Heart left ventricle (tissue), 16 donors: ENCODE results near the gene CACNG6. TPM values are rescaled to one million over a fixed set of nuclear protein-coding genes. Genes with fewer than 3 reads are reported as not detected.

Source experiments
- ATAC-seq, 4 donors: fragments of 200-7000 bp; cut with Tn5 transposase; one replicate each; pipeline ENCODE4 v1.9.1; 2020 to 2022; ENCODE audit warnings: moderate library complexity in 4 of 4, mild to moderate bottlenecking in 3 of 4, moderate number of reproducible peaks in 1 of 4
- DNase-seq, 5 donors: peaks; one replicate each; pipeline ENCODE4 v3.0.0-alpha.2; 2020
- H3K27ac ChIP-seq, 12 donors: fragments of 200-600 bp; sonication (generic) in 4 of 12; one replicate each; pipeline versions ENCODE4 v1.5.0 to v1.8.0; 2016 to 2022; ENCODE audit warnings: mild to moderate bottlenecking in 2 of 12
- H3K27me3 ChIP-seq, 9 donors: fragments of 200-600 bp; sonication (generic) in 2 of 9; one replicate each; pipeline versions ENCODE4 v1.5.1 to v1.8.0; 2016 to 2022; ENCODE audit warnings: mild to moderate bottlenecking in 3 of 9
- H3K36me3 ChIP-seq, 9 donors: fragments of 200-600 bp; sonication (generic) in 2 of 9; one replicate each; pipeline versions ENCODE4 v1.5.0 to v1.8.0; 2018 to 2022; ENCODE audit warnings: mild to moderate bottlenecking in 2 of 9
- H3K4me1 ChIP-seq, 12 donors: fragments of 200-600 bp; sonication (generic) in 4 of 12; one replicate each; pipeline versions ENCODE4 v1.5.0 to v1.8.0; 2016 to 2022; ENCODE audit warnings: mild to moderate bottlenecking in 3 of 12
- H3K4me3 ChIP-seq, 12 donors: fragments of 200-600 bp; sonication (generic) in 4 of 12; one replicate each; pipeline versions ENCODE4 v1.5.0 to v1.8.0; 2017 to 2022; ENCODE audit warnings: mild to moderate bottlenecking in 9 of 12, moderate library complexity in 4 of 12
- H3K9me3 ChIP-seq, 12 donors: fragments of 200-600 bp; sonication (generic) in 4 of 12; one replicate each; pipeline versions ENCODE4 v1.5.0 to v1.8.0; 2016 to 2022; ENCODE audit warnings: mild to moderate bottlenecking in 1 of 12
- CTCF ChIP-seq, 12 donors: fragments of 200-600 bp; sonication (generic) in 4 of 12; IDR thresholded peaks; one replicate each; pipeline versions ENCODE4 v1.5.0 to v1.8.0; 2018 to 2022; ENCODE audit warnings: antibody characterized with exemption in 12 of 12, mild to moderate bottlenecking in 5 of 12
- POLR2A ChIP-seq, 2 donors: fragments of 450-650 bp; IDR thresholded peaks; one replicate each; pipeline ENCODE4 v1.6.1; 2017; ENCODE audit warnings: antibody characterized with exemption in 2 of 2, mild to moderate bottlenecking in 2 of 2, moderate library complexity in 2 of 2
- WGBS, 4 donors: extraction: QIAGEN DNeasy Blood & Tissue Kit in 2 of 4; methylation state at CpG; one replicate each; pipeline versions ENCODE4 v1.1.5 to v1.1.7; 2013 to 2018; 5-methylcytosine and 5-hydroxymethylcytosine counted together
- intact Hi-C, 10 donors: fragments of 100-400 bp; cut with DNase I; formaldehyde crosslinking; loops; one replicate each; pipeline versions ENCODE4 v1.11.1 to v1.14.2; 2022
- polyA plus RNA-seq, 2 donors: library from polyadenylated mRNA; stranded (reverse); fragments of 200-250 nt; gene quantifications; one replicate each; pipeline ENCODE4 v1.2.3, GENCODE V29; 2013
- total RNA-seq, 9 donors: library from RNA; depleted of rRNA in 2 of 9; stranded (reverse); fragments of >200 nt in 2 of 9; fragmentation: NEBNext Ultra II Directional in 3 of 9; extraction: Animal tissue kit (Norgen Biotek cat#: 25700) in 3 of 9; gene quantifications; one replicate each; pipeline versions ENCODE4 v1.1.0 to v1.2.4, GENCODE V29; 2016 to 2023
- donor health status: ischemic (EF 13 %, LVEDD 7.1; RV severe dilation, severe dysfunction).
- donor health status: healthy with polysubstance abuse.
- donor health status: DM: no; HTN: yes; CAD: no.
- donor health status: DM: no; HTN: no; CAD: no.
- donor health status: ischemic (EF 25% LVEDD 6.9; RV normal size, moderate dysfunction).
- donor health status: ischemic (EF 25% LVEDD 5.7; RV mildly dilated, moderate dysfunction).
- donor health status: healthy.
- donor health status: DM: yes; HTN: yes; CAD: no.
- donor health status: ischemic (EF 35%, LVEDD 5.7; RV mildly dilated, moderate dysfunction).
- donor health status: nonischemic (EF 11% LVEDD 7.7; RV severe dilation, severe dysfunction).
- donor health status: DM: yes; HTN: yes; CAD: no.
- donor health status: PGD.
- donor health status: ischemic (EF 29% LVEDD 5.4; RV normal size, mild dysfunction).
- donor health status: nonischemic (EF 23%, LVEDD 6.1; RV moderate dilation, normal function).

Gene CACNG6
- total and polyA plus RNA-seq, 11 donors = not detected

GRCh38 chr19:53994811-53995210 lies 3.4 kb downstream of the CACNG6 start:
- Histone ChIP-seq H3K9me3 (no peaks in the 10 kb centered on the region), H3K4me3 (no peak overlapping the region), H3K27ac (no peak overlapping the region), H3K4me1 (peaks cover 0 to 10% (median 3%) of the 10 kb centered on the region in 12 donors), H3K36me3 (no peaks in the 10 kb centered on the region), H3K27me3 (peaks cover 21 to 78% (median 44%) of the 10 kb centered on the region in 9 donors)
- no peak for DNase-seq
- TF ChIP-seq CTCF (IDR thresholded peaks at IDR 0.05) = no peak
- no peak for TF ChIP-seq POLR2A (IDR thresholded peaks at IDR 0.05)
- no peak for ATAC-seq
- intact Hi-C loops = no loop called here
- 62 to 87% (median 72%) methylated on average over 5 of the region's 5 CpGs for WGBS, 4 donors

- no peaks in the 10 kb centered on the region for H3K9me3 ChIP-seq
- H3K27ac ChIP-seq = no peak overlapping the region
- 43 to 61% (median 48%) methylated on average over 7 of the region's 7 CpGs for WGBS, 4 donors
- DNase-seq = no peak
- no peaks in the 10 kb centered on the region for H3K36me3 ChIP-seq
- H3K4me3 ChIP-seq = no peak overlapping the region
- ATAC-seq = no peak
- no peaks in the 10 kb centered on the region for H3K4me1 ChIP-seq
- intact Hi-C loops = no loop called here
- peaks cover 5 to 73% (median 30%) of the 10 kb centered on the region in 9 donors for H3K27me3 ChIP-seq
- TF ChIP-seq POLR2A (IDR thresholded peaks at IDR 0.05) (no peak), CTCF (IDR thresholded peaks at IDR 0.05) (no peak)
These were observed 6.8 kb downstream of the CACNG6 start for GRCh38 chr19:53998223-53998622.

GRCh38 chr19:53999694-54000093 lies 8.3 kb downstream of the CACNG6 start:
- no peak for TF ChIP-seq POLR2A (IDR thresholded peaks at IDR 0.05)
- no peak for TF ChIP-seq CTCF (IDR thresholded peaks at IDR 0.05)
- DNase-seq = no peak
- Histone ChIP-seq H3K9me3 (no peaks in the 10 kb centered on the region), H3K27ac (no peak overlapping the region), H3K4me3 (no peak overlapping the region), H3K27me3 (peaks cover 0 to 68% (median 33%) of the 10 kb centered on the region in 9 donors), H3K4me1 (no peaks in the 10 kb centered on the region), H3K36me3 (no peaks in the 10 kb centered on the region)
- intact Hi-C loops = loop anchor here in 1 of 10 donors (10.0 kb wide), 1 partner anchor 65 kb away; no protein-coding TSS in a partner anchor
- no peak for ATAC-seq
- WGBS, 4 donors = 71 to 81% (median 77%) methylated on average over 4 to 5 of the region's 5 CpGs

- Histone ChIP-seq H3K27ac (no peak overlapping the region), H3K9me3 (no peaks in the 10 kb centered on the region), H3K4me1 (no peaks in the 10 kb centered on the region), H3K36me3 (no peaks in the 10 kb centered on the region), H3K4me3 (no peak overlapping the region), H3K27me3 (peaks cover 0 to 63% (median 35%) of the 10 kb centered on the region in 9 donors)
- no peak for ATAC-seq
- WGBS, 4 donors = 46 to 62% (median 59%) methylated on average over 2 of the region's 2 CpGs
- DNase-seq = no peak
- TF ChIP-seq POLR2A (IDR thresholded peaks at IDR 0.05) (no peak), CTCF (IDR thresholded peaks at IDR 0.05) (no peak)
- intact Hi-C loops = loop anchor here in 1 of 10 donors (10.0 kb wide), 1 partner anchor 67 kb away; no protein-coding TSS in a partner anchor
These were observed 10.1 kb downstream of the CACNG6 start for GRCh38 chr19:54001496-54001895.
